ENCODE measurements around the gene CBX3.

GRCh38 chr7:26198781-26199169 is 2.8 kb upstream of the CBX3 start:
- no peak for TF ChIP-seq CTCF (IDR thresholded peaks at IDR 0.05)
- TF ChIP-seq POLR2A (IDR thresholded peaks at IDR 0.05) = no peak
